GM12801 (cell line): Measurements from ENCODE around the gene ZBTB7C.

Source experiments
- TF ChIP-seq, protein P1 (sequence below): IDR thresholded peaks from one replicate; pipeline ENCODE4 v1.5.1; 2011; ENCODE audit warnings: control low read depth; ENCODE audit not compliant: insufficient read length; ENCODE audit errors: extremely low read depth

Gene ZBTB7C

GRCh38 chr18:48236822-48237221 is 172.4 kb downstream of the ZBTB7C start:
- TF ChIP-seq, protein P1, sequence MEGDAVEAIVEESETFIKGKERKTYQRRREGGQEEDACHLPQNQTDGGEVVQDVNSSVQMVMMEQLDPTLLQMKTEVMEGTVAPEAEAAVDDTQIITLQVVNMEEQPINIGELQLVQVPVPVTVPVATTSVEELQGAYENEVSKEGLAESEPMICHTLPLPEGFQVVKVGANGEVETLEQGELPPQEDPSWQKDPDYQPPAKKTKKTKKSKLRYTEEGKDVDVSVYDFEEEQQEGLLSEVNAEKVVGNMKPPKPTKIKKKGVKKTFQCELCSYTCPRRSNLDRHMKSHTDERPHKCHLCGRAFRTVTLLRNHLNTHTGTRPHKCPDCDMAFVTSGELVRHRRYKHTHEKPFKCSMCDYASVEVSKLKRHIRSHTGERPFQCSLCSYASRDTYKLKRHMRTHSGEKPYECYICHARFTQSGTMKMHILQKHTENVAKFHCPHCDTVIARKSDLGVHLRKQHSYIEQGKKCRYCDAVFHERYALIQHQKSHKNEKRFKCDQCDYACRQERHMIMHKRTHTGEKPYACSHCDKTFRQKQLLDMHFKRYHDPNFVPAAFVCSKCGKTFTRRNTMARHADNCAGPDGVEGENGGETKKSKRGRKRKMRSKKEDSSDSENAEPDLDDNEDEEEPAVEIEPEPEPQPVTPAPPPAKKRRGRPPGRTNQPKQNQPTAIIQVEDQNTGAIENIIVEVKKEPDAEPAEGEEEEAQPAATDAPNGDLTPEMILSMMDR = no peak

DNA sequence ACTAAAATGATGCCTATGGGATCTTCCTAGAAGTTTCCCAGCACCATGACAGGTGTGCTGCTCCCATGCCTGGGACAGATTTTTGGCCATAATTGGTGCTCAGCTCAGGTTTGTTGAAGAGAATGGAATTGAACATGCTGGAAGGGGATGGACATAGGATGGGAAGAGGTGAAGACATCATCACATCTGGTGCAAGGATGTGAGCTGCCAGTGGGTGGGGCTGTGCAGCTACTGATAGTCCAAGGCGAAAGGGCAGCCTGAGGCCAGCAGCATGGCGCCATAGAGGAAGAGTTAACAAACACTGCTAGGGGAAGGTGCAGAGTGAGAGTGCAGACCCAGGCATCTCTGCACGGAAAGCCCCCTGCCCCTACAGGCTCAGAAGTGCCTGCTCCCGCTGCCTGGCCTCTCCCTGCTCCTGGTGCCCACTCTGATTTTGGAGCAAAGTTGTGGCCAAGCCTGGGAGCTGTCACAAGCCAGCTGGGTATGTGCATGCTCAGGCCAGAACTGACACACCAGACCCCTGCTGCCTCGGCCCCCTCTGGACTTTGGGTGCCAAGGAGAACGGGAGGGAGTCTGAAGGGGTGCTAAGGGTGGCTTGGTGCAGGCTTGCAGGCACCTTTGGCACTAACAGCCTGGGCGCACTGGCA is 178.6 kb downstream of the ZBTB7C start:
- TF ChIP-seq, protein P1 = no peak

DNA sequence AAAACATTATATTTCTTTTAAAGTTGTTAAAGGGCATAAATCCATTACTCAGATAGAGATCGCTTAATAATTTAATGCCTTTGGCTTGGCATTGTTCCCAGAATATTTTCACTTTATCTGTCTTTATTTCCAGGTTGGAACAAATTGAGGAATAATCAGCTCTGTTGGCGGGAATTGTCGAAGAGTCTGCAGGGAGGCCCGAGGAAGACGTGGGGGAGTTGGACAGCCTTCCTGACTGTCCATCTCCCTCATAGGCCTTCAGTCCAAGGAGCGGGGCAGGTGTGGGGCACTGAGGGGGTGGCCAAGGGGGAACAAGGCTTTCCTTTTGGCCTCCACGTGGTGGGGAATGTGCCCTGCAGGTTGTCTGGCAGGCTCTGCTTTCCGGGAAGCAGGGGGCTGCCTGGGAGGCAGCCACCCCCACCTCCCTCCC is 179.6 kb downstream of the ZBTB7C start:
- TF ChIP-seq, protein P1 = no peak

GRCh38 chr18:48228841-48229240 is 180.3 kb downstream of the ZBTB7C start:
- TF ChIP-seq, protein P1 = no peak

DNA sequence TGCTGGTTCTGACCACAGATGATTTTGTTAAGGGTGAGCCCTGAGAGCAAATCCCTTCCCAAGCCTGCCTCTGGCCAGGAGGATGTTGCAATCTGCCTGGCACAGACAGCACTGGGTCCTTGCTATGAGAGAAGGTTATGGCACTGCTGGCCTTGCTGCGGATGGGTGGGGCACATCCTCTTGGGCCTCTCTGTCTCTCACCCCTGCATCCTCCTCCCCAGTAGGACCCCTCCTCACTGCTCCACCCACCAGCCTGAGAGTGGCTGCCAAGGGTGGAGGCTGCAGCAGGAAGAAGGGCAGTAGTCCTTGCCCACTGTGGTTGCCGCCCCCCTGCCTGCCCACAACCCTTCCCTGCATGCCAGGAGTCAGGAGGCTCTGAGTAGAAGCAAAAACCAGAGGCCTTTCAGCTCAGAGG is 180.9 kb downstream of the ZBTB7C start:
- TF ChIP-seq, protein P1 = no peak

GRCh38 chr18:48227206-48227605 is 182.0 kb downstream of the ZBTB7C start:
- TF ChIP-seq, protein P1 = no peak

GRCh38 chr18:48226401-48226800 is 182.8 kb downstream of the ZBTB7C start:
- TF ChIP-seq, protein P1 = no peak
